Keratinocyte (primary cell): ENCODE measurements around the gene CISTR. TPM values are rescaled to one million over a fixed set of nuclear protein-coding genes. Genes with fewer than 3 reads are reported as not detected.
A peak's percentile ranks its signal among the peaks of the same experiment; 100 is the strongest.

Experiments used
- DNase-seq: peaks from one replicate; pipeline ENCODE4 v3.0.0-alpha.2; 2011; ENCODE audit warnings: low read depth, missing footprints, low spot score
- FAIRE-seq: peaks from 2 replicates; lab custom pipeline; 2011; peaks lifted over from hg19 to GRCh38; lab: Jason Lieb, UNC
- H2AFZ ChIP-seq: 2 replicates; pipeline ENCODE4 v1.6.0; 2012; ENCODE audit warnings: low read length, control low read depth, inconsistent platforms; ENCODE audit not compliant: control insufficient read depth
- H3K27ac ChIP-seq: 2 replicates; pipeline ENCODE4 v1.5.1; 2011; ENCODE audit warnings: low read length; ENCODE audit not compliant: control insufficient read depth, insufficient read depth
- H3K27me3 ChIP-seq: 3 replicates; pipeline ENCODE4 v1.6.0; 2011; ENCODE audit warnings: low read length; ENCODE audit not compliant: control insufficient read depth, insufficient read depth; ENCODE audit errors: extremely low read depth
- H3K36me3 ChIP-seq, 2 experiments: 2 replicates in 1 of 2; 3 replicates in 1 of 2; pipeline ENCODE4 v1.5.1; 2011; ENCODE audit warnings: low read length in 2 of 2, mild to moderate bottlenecking in 1 of 2; ENCODE audit not compliant: control insufficient read depth in 2 of 2, insufficient read depth in 2 of 2; ENCODE audit errors: extremely low read depth in 1 of 2
- H3K4me1 ChIP-seq: 3 replicates; pipeline ENCODE4 v1.5.1; 2011; ENCODE audit warnings: low read length; ENCODE audit not compliant: control insufficient read depth, insufficient read depth; ENCODE audit errors: extremely low read depth
- H3K4me2 ChIP-seq: 3 replicates; pipeline ENCODE4 v1.6.0; 2011; ENCODE audit warnings: low read depth, low read length; ENCODE audit not compliant: control insufficient read depth, insufficient read depth; ENCODE audit errors: extremely low read depth
- H3K4me3 ChIP-seq, 3 experiments: fragments of 200-600 bp in 1 of 3; sonication (generic) in 1 of 3; 2 replicates in 2 of 3; 3 replicates in 1 of 3; pipeline ENCODE4 v1.5.1; 2011 to 2016; ENCODE audit warnings: low read length in 3 of 3, mild to moderate bottlenecking in 3 of 3, control low read depth in 2 of 3, inconsistent platforms in 1 of 3, low read depth in 1 of 3, mixed read lengths in 1 of 3, mixed run types in 1 of 3, moderate library complexity in 1 of 3; ENCODE audit not compliant: control insufficient read depth in 2 of 3, insufficient read depth in 2 of 3; ENCODE audit errors: extremely low read depth in 1 of 3
- H3K79me2 ChIP-seq: 2 replicates; pipeline ENCODE4 v1.6.0; 2012; ENCODE audit warnings: low read length; ENCODE audit not compliant: control insufficient read depth, insufficient read depth
- H3K9ac ChIP-seq: 3 replicates; pipeline ENCODE4 v1.6.0; 2011; ENCODE audit warnings: low read length; ENCODE audit not compliant: control insufficient read depth, insufficient read depth; ENCODE audit errors: extremely low read depth
- H3K9me1 ChIP-seq: 3 replicates; pipeline ENCODE4 v1.6.0; 2011; ENCODE audit warnings: low read length; ENCODE audit not compliant: control insufficient read depth, insufficient read depth; ENCODE audit errors: extremely low read depth
- H3K9me3 ChIP-seq: 2 replicates; pipeline ENCODE4 v1.5.1; 2012; ENCODE audit warnings: low read depth, low read length; ENCODE audit not compliant: control insufficient read depth
- H4K20me1 ChIP-seq: 3 replicates; pipeline ENCODE4 v1.6.0; 2011; ENCODE audit warnings: low read length; ENCODE audit not compliant: control insufficient read depth, insufficient read depth; ENCODE audit errors: extremely low read depth
- CTCF ChIP-seq, 3 experiments: IDR thresholded peaks in 1 of 3; conservative IDR thresholded peaks in 1 of 3; optimal IDR thresholded peaks in 1 of 3; 2 replicates in 2 of 3; 3 replicates in 1 of 3; pipeline versions ENCODE3 to v1.5.1; 2011; ENCODE audit warnings: low read length in 3 of 3, mild to moderate bottlenecking in 3 of 3, moderate library complexity in 2 of 3, control low read depth in 1 of 3, inconsistent platforms in 1 of 3; ENCODE audit not compliant: insufficient read depth in 2 of 3; ENCODE audit errors: extremely low read depth in 1 of 3
- EZH2 ChIP-seq: IDR thresholded peaks from one replicate; pipeline ENCODE4 v1.6.1; 2012; ENCODE audit warnings: inconsistent platforms, mild to moderate bottlenecking, low read length, moderate library complexity
- dilution Hi-C: fragments of 300-500 bp; cut with MboI; formaldehyde crosslinking; loops from one replicate; pipeline ENCODE4 v1.7.0; 2020; ENCODE audit warnings: low sequenced_read_pairs; ENCODE audit not compliant: extremely low pct_ligation_motif_present
- polyA plus RNA-seq, 5 experiments: library from polyadenylated mRNA; depleted of rRNA in 3 of 5; stranded (reverse) in 3 of 5; stranded (forward) in 1 of 5; unstranded in 1 of 5; fragments of >200 nt; gene quantifications; 1 replicate in 1 of 5; 2 replicates in 3 of 5; 3 replicates in 1 of 5; pipeline versions ENCODE4 v1.2.1 to v1.2.3, GENCODE V29; 2011 to 2012; ENCODE audit warnings: missing spikeins in 2 of 5, low read depth in 1 of 5, low replicate concordance in 1 of 5

The CISTR gene
- polyA plus RNA-seq, 1 donor (not counting 4 experiments of a cell fraction or from before 2014, with no cell fraction given): not detected

- peak overlapping the region; percentile 98 for H3K4me2 ChIP-seq
- no peaks in the 10 kb centered on the region for H3K27me3 ChIP-seq
- no peaks in the 10 kb centered on the region for H4K20me1 ChIP-seq
- H3K36me3 ChIP-seq: peaks cover 0 to 17% of the 10 kb centered on the region in 2 experiments
- no peaks in the 10 kb centered on the region for H3K79me2 ChIP-seq
- dilution Hi-C loops: no loop called here
- H3K27ac ChIP-seq: peak overlapping the region; percentile 76
- DNase-seq (no peak), FAIRE-seq (no peak)
- H3K4me1 ChIP-seq: peaks cover 18% of the 10 kb centered on the region
- TF ChIP-seq CTCF (optimal IDR thresholded peaks at IDR 0.05 in 1 of 3, IDR thresholded peaks at IDR 0.05 in 1 of 3, conservative IDR thresholded peaks at IDR 0.05 in 1 of 3; ENCODE audit: extremely low read depth in 1 of 3, insufficient read depth in 2 of 3, low read length in 3 of 3) (no peak), EZH2 (no peak)
- no peaks in the 10 kb centered on the region for H3K9me3 ChIP-seq
- H3K4me3 ChIP-seq: peak overlapping the region; percentile 70 to 96 (median 87)
- peak overlapping the region; percentile 92 for H2AFZ ChIP-seq
- no peaks in the 10 kb centered on the region for H3K9me1 ChIP-seq
- H3K9ac ChIP-seq: peak overlapping the region; percentile 86
Observed at GRCh38 chr12:53726946-53727309, 24.9 kb downstream of the CISTR start.

- Histone ChIP-seq H2AFZ (peak overlapping the region; percentile 60), H3K9ac (peak overlapping the region; percentile 86), H3K27ac (peak overlapping the region; percentile 76)
Observed at GRCh38 chr12:53726341-53726740, 25.4 kb downstream of the CISTR start.

More at GRCh38 chr12:53726341-53726740, 25.4 kb downstream of the CISTR start:
- Histone ChIP-seq H3K4me2 (peak overlapping the region; percentile 98), H3K9me1 (no peaks in the 10 kb centered on the region), H3K79me2 (no peaks in the 10 kb centered on the region), H3K27me3 (no peaks in the 10 kb centered on the region), H3K4me3 (peak overlapping the region; percentile 70 to 96 (median 87)), H4K20me1 (no peaks in the 10 kb centered on the region), H3K36me3 (peaks cover 0 to 19% of the 10 kb centered on the region in 2 experiments), H3K4me1 (peaks cover 18% of the 10 kb centered on the region), H3K9me3 (no peaks in the 10 kb centered on the region)
- FAIRE-seq (no peak), DNase-seq (no peak)
- dilution Hi-C loops: no loop called here
- TF ChIP-seq CTCF (optimal IDR thresholded peaks at IDR 0.05 in 1 of 3, IDR thresholded peaks at IDR 0.05 in 1 of 3, conservative IDR thresholded peaks at IDR 0.05 in 1 of 3; ENCODE audit: extremely low read depth in 1 of 3, insufficient read depth in 2 of 3, low read length in 3 of 3) (no peak), EZH2 (no peak)
